Muscle layer of colon (tissue), 2 donors: ENCODE data around the gene NEK11.
A peak's percentile ranks its signal among the peaks of the same experiment; 100 is the strongest.

Source experiments
- H3K27ac ChIP-seq: one replicate; pipeline ENCODE4 v1.7.0; 2013; ENCODE audit warnings: low read depth, mild to moderate bottlenecking, low read length, moderate library complexity
- H3K27me3 ChIP-seq, 2 donors: one replicate each; pipeline ENCODE4 v1.7.0; 2013; ENCODE audit warnings: low read length in 2 of 2, mild to moderate bottlenecking in 2 of 2; ENCODE audit not compliant: insufficient read depth in 2 of 2, control insufficient read depth in 1 of 2
- H3K36me3 ChIP-seq: one replicate; pipeline ENCODE4 v1.7.0; 2013; ENCODE audit warnings: mild to moderate bottlenecking, low read length; ENCODE audit not compliant: insufficient read depth
- H3K4me1 ChIP-seq: one replicate; pipeline ENCODE4 v1.7.0; 2013; ENCODE audit warnings: mild to moderate bottlenecking, low read length; ENCODE audit not compliant: insufficient read depth
- H3K4me3 ChIP-seq, 2 donors: one replicate each; pipeline ENCODE4 v1.7.0; 2013; ENCODE audit warnings: low read length in 2 of 2, low read depth in 1 of 2, mild to moderate bottlenecking in 1 of 2, moderate library complexity in 1 of 2
- H3K9ac ChIP-seq: one replicate; pipeline ENCODE4 v1.7.0; 2013; ENCODE audit warnings: low read length
- H3K9me3 ChIP-seq: one replicate; pipeline ENCODE4 v1.7.0; 2013; ENCODE audit warnings: mild to moderate bottlenecking, low read length
- donor health status: abdominal sarcoma.
- donor health status: Adenocarcinoma of cecum.

NEK11 gene, protein sequence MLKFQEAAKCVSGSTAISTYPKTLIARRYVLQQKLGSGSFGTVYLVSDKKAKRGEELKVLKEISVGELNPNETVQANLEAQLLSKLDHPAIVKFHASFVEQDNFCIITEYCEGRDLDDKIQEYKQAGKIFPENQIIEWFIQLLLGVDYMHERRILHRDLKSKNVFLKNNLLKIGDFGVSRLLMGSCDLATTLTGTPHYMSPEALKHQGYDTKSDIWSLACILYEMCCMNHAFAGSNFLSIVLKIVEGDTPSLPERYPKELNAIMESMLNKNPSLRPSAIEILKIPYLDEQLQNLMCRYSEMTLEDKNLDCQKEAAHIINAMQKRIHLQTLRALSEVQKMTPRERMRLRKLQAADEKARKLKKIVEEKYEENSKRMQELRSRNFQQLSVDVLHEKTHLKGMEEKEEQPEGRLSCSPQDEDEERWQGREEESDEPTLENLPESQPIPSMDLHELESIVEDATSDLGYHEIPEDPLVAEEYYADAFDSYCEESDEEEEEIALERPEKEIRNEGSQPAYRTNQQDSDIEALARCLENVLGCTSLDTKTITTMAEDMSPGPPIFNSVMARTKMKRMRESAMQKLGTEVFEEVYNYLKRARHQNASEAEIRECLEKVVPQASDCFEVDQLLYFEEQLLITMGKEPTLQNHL

DNA sequence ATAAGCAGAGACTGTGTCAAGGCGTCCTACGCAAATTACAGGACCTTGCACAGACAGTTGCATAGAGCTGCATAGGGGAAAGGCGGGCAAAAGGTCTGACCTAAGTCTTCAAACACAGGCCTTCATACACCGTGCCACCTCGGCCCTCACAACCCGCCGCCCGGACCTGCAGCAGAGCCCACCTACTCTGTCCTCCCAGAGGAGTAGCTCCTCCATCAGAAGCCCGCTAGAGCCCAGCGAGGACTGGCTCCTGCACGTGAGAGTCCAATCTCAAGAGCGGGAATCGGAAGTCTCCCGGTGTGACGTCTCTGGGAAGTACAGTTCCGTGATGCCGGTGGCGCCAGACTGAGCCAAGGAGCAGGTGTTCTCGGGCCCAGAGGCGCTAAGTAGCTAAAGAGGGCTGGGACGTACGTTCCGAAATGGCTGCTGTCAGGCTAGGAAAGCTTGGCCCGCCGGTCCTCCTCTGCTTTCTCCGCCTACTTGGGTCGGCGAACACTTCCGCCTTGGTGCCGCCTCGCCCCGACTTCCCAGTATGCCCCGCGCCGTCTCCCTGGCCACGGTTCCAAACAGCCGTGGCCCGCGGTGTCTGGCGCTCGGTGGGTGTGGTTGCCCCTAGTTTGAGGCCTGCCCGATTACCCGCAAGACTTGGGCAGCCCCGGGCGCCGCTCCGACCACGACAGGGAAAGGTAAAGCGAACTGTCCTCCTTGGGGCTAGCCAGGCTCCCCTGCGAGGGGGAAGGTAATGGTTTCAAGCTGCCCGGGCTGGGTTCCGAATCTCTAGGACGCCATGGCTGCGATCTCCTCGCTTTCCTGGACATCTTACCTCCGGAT, at the start of gene NEK11, which contains the start of gene ASTE1:
TSS of gene NEK11 (plus strand) at position 557 of the 831 bp plus-strand sequence. CDS start 2,832 bp downstream, outside the sequence.
TSS of gene ASTE1 (minus strand) at position 505 of the 831 bp plus-strand sequence. CDS start 1,519 bp downstream, outside the sequence.
- H3K9ac ChIP-seq, result peak within 1 kb of the TSS; percentile 73
- H3K9me3 ChIP-seq, result no peaks in the 10 kb centered on the region
- H3K36me3 ChIP-seq, result peaks cover 4% of the 10 kb centered on the region
- peaks cover 38% of the 10 kb centered on the region for H3K4me1 ChIP-seq
- peak within 1 kb of the TSS; percentile 72 for H3K27ac ChIP-seq
- peak within 1 kb of the TSS; percentile 83 to 94 for H3K4me3 ChIP-seq
- no peaks in the 10 kb centered on the region for H3K27me3 ChIP-seq

DNA sequence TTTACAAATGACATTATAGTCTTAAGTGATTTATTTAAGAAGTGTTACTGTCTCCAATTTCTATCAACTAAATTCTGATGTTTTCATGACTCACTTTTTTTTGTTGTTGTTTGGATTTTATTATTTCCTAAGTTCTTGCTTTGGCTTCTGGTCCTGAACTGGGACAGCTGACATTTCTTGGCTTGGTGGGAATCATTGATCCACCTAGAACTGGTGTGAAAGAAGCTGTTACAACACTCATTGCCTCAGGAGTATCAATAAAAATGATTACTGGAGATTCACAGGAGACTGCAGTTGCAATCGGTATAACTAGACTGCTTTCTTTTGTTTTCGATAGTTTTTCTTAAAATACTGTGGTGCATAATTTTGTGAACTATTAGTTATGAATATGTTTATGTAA, 47.6 kb upstream of the NEK11 start:
- no peaks in the 10 kb centered on the region for H3K27me3 ChIP-seq
- no peak overlapping the region for H3K9ac ChIP-seq
- no peaks in the 10 kb centered on the region for H3K4me1 ChIP-seq
- no peaks in the 10 kb centered on the region for H3K9me3 ChIP-seq
- H3K4me3 ChIP-seq, result no peak overlapping the region
- H3K27ac ChIP-seq, result no peak overlapping the region
- peaks cover 4% of the 10 kb centered on the region for H3K36me3 ChIP-seq

DNA sequence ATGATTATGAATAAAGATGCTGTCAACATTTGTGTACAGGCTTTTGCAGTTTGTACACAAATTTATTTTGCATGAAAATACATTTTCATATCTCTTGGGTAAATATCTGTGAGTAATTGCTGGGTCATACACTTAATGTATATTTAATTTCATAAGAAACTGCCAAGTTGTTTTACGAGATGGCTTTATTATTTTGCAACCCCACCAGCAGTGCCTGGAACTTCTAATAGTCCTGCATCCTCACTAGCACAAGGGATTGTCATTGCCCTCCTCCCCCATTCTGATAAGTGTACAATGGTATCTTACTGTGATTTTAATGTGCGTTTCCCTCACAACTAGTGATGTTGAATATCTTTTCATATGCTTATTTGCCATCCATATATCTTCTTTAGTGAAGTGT, 45.2 kb upstream of the NEK11 start:
- no peaks in the 10 kb centered on the region for H3K27me3 ChIP-seq
- H3K4me3 ChIP-seq, result no peak overlapping the region
- H3K9me3 ChIP-seq, result no peaks in the 10 kb centered on the region
- peaks cover under 1% of the 10 kb centered on the region for H3K36me3 ChIP-seq
- no peak overlapping the region for H3K27ac ChIP-seq
- no peak overlapping the region for H3K9ac ChIP-seq
- H3K4me1 ChIP-seq, result no peaks in the 10 kb centered on the region

DNA sequence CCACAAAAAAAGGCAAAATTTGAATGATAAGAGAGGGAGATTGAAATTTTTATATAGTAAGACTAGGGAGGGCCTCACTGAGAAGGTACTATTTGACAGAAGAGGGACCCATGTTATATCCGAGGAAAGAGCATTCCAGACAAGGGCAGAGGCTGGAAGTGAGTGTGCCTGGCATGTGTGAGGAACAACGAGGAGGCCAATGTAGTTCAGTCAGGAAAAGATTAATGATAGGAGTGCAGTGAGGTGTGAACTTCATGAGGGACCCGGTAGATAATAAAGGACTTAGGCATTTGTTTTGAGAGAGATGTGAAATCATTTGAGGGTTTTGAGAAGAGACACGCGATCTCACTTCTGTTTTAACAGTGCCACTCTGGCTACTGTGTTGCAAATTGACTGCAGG, 36.4 kb upstream of the NEK11 start:
- no peak overlapping the region for H3K9ac ChIP-seq
- H3K9me3 ChIP-seq, result no peaks in the 10 kb centered on the region
- no peaks in the 10 kb centered on the region for H3K4me1 ChIP-seq
- no peak overlapping the region for H3K27ac ChIP-seq
- H3K4me3 ChIP-seq, result no peak overlapping the region
- H3K36me3 ChIP-seq, result peaks cover 9% of the 10 kb centered on the region
- no peaks in the 10 kb centered on the region for H3K27me3 ChIP-seq

DNA sequence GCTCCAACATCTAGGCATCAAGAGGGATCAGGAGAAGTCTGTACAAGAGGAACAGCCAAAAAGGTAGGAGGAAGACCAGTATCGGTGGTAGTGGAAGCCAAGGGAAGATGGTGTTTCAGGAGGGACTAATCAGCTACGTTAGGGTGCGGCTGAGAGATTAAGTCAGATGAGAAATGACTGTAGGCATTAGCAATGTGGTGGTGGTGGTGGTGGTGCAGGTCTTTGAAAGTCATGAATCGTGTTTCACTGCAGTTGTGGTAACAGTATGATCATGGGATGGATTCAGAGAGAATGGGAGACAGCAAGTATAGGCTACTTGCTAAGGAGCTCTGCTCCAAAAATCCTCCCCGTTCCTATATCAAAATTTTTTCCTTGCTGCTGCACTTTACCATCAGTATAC, 35.6 kb upstream of the NEK11 start:
- Histone ChIP-seq H3K36me3 (peaks cover 9% of the 10 kb centered on the region), H3K9ac (no peak overlapping the region), H3K4me1 (no peaks in the 10 kb centered on the region), H3K4me3 (no peak overlapping the region), H3K27me3 (no peaks in the 10 kb centered on the region), H3K9me3 (no peaks in the 10 kb centered on the region), H3K27ac (no peak overlapping the region)

DNA sequence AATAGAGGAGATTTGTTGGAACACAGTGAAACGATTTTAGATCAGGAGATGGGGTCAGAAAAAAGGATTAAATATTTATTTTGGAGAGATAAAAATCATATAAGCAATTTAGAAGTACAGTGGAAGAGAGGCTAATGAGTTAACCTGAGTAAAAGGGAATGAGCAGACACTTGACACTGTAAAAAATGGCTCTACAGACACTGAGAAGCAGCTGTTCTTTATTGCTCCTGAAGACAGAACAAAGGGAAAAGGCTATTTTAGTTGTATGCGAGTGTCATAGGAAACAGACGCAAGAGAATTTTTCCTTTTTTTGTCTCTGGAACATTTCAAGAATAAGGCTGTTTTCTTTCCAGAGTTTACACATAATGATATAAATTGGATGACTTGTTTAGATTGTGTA, 34.3 kb upstream of the NEK11 start:
- no peak overlapping the region for H3K9ac ChIP-seq
- H3K4me1 ChIP-seq, result no peaks in the 10 kb centered on the region
- H3K9me3 ChIP-seq, result no peaks in the 10 kb centered on the region
- H3K4me3 ChIP-seq, result no peak overlapping the region
- no peak overlapping the region for H3K27ac ChIP-seq
- H3K36me3 ChIP-seq, result peaks cover 15% of the 10 kb centered on the region
- H3K27me3 ChIP-seq, result no peaks in the 10 kb centered on the region

DNA sequence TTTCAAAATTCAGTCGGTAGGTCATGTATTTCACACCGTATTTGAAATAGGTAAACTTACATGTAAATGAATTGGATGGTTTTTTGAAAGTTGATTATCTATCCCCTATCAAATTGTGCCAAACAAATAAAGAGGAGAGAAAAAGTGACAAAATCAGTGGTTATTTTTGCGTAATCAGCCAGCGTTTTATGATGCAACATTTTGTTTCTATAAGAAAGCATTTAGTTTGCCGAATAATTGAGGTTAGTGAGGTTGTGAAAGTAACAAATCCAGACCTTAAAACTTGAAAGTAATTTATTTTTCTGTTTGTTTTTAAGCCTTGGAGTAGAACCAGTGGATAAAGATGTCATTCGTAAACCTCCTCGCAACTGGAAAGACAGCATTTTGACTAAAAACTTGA, 29.4 kb upstream of the NEK11 start:
- H3K4me3 ChIP-seq, result no peak overlapping the region
- H3K9ac ChIP-seq, result no peak overlapping the region
- H3K27ac ChIP-seq, result no peak overlapping the region
- peaks cover 17% of the 10 kb centered on the region for H3K36me3 ChIP-seq
- no peaks in the 10 kb centered on the region for H3K9me3 ChIP-seq
- H3K4me1 ChIP-seq, result no peaks in the 10 kb centered on the region
- H3K27me3 ChIP-seq, result no peaks in the 10 kb centered on the region

DNA sequence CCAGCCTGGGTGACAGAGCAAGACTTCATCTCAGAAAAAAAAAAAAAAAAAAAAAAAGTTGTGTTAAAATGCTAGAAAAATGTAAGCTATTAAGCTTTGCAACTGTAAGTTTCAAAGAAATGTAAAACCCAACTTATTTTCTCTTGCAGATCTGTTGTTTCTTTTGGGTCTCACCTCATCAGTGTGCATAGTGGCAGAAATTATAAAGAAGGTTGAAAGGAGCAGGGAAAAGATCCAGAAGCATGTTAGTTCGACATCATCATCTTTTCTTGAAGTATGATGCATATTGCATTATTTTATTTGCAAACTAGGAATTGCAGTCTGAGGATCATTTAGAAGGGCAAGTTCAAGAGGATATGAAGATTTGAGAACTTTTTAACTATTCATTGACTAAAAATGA, 25.6 kb upstream of the NEK11 start:
- peaks cover 14% of the 10 kb centered on the region for H3K36me3 ChIP-seq
- H3K9ac ChIP-seq, result no peak overlapping the region
- H3K27me3 ChIP-seq, result no peaks in the 10 kb centered on the region
- H3K27ac ChIP-seq, result no peak overlapping the region
- H3K4me3 ChIP-seq, result no peak overlapping the region
- no peaks in the 10 kb centered on the region for H3K4me1 ChIP-seq
- H3K9me3 ChIP-seq, result no peaks in the 10 kb centered on the region

DNA sequence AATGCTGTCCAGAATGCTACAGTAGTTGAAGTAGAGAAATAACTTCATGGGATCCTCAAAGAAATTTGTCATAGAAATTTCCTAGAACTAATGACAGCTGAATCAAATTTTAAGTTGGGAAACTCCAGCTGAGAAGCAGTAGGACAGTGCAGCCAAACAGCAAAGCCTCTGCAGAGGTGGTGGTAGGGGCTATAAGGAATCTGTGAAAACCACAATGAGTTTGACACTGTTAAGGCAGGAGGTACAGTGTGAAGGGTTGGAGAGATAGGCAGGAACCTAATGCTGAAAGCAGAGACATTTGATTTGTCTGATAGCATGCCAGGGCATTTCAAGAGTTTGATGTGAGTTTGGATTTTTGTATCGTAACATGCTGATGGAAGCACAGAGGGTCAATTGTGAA, 22.1 kb upstream of the NEK11 start:
- Histone ChIP-seq H3K4me3 (no peak overlapping the region), H3K27ac (no peak overlapping the region), H3K9me3 (no peaks in the 10 kb centered on the region), H3K27me3 (no peaks in the 10 kb centered on the region), H3K4me1 (no peaks in the 10 kb centered on the region), H3K36me3 (no peaks in the 10 kb centered on the region), H3K9ac (no peak overlapping the region)

DNA sequence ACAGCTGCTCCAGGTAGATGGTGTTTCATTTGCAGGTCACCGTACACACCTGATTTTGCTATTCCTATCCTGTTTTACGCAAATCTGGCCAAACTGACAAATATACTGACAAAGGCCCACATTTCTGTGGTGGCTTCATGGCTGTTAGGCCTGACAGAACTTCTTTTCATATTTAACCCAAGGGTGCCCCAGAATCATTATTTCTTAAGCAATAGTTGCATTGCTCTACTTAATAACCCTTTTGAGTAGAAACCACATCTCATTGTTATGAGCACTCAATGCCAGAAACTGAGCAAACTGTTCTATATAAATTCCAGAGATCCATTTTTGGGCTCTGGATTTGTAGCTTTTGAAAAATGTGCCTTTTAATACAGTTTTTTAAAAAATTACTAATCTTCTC, 19.4 kb upstream of the NEK11 start:
- Histone ChIP-seq H3K27me3 (no peaks in the 10 kb centered on the region), H3K27ac (no peak overlapping the region), H3K4me1 (no peaks in the 10 kb centered on the region), H3K9ac (no peak overlapping the region), H3K4me3 (no peak overlapping the region), H3K36me3 (peaks cover 9% of the 10 kb centered on the region), H3K9me3 (no peaks in the 10 kb centered on the region)

DNA sequence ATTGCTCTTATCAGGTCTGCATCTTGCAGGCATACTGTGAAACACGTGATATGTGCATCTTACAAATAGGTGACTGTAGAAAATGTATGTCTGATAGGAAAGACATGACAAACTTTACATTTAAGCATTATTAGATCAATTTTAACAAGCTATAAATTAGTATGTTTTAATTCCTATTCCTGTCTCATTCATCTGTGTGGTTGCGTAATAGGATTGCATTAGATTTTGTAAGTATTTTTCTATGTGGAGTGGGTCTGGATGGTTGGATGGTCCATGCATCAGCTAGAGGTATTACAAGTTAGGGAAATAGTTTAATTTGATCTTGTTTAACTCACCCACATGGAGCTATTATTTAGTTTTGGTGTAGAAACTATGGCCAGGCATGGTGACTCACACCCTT, 18.9 kb upstream of the NEK11 start:
- Histone ChIP-seq H3K36me3 (peaks cover 14% of the 10 kb centered on the region), H3K27ac (no peak overlapping the region), H3K4me3 (no peak overlapping the region), H3K9me3 (no peaks in the 10 kb centered on the region), H3K4me1 (no peaks in the 10 kb centered on the region), H3K27me3 (no peaks in the 10 kb centered on the region), H3K9ac (no peak overlapping the region)
